ENCODE measurements around the gene IMMP2L.

IMMP2L gene

DNA sequence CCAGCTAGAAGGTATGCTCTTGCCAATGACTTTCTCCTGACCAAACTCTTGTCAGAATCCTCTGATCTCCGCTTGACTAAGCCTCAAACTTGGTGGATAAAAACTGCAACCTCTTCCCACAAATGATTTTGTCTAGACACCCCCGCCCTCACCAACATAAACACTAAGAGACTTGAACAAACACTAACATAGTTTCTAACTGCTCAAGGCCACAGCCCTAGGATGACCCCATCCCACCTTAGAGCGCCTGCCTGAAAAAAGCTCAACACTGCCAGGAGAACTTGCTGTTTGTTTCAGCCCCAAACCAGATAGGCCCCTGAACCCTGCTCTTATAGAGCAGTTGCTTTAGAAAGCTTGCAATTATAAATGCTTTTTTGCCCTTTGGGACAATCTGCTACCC lies 399.6 kb downstream of the IMMP2L start:
- 92 to 95% methylated on average over 3 of the region's 3 CpGs for WGBS, 2 experiments

DNA sequence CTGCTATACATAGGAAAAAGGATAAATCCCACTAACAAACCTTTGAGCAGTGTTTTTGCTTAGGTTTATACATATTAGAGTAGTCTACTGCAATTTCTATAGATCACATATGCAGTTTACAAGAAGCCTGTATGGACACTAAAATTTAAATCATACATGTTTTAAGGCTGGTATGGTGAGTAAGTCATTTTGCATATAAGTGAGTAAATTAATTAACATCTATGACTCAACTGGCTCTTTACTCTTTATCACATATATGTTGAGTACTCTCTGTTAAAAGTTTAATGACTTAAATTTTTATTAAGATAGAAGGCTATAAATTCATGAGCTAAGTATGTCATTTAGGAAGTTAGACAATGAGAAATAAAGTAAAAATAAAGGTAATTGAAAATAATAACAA lies 402.0 kb downstream of the IMMP2L start:
- Histone ChIP-seq H3K27ac (ENCODE audit: insufficient read depth, low read depth, low read length, poor library complexity, severe bottlenecking) (no peak overlapping the region), H3K4me3 (ENCODE audit: insufficient read depth, low read depth, low read length) (no peak overlapping the region), H3K9me3 (ENCODE audit: control insufficient read depth, low read length) (no peaks in the 10 kb centered on the region), H3K36me3 (ENCODE audit: control insufficient read depth, insufficient read depth, low read length) (no peaks in the 10 kb centered on the region), H3K27me3 (ENCODE audit: control insufficient read depth, insufficient read depth, low read length, poor library complexity, severe bottlenecking) (no peaks in the 10 kb centered on the region), H3K4me1 (ENCODE audit: control insufficient read depth, insufficient read depth, low read length) (no peaks in the 10 kb centered on the region)

More for the DNA sequence above, 399.6 kb downstream of the IMMP2L start:
- Histone ChIP-seq H3K9me3 (ENCODE audit: control insufficient read depth, low read length) (no peaks in the 10 kb centered on the region), H3K4me1 (ENCODE audit: control insufficient read depth, insufficient read depth, low read length) (no peaks in the 10 kb centered on the region), H3K27me3 (ENCODE audit: control insufficient read depth, insufficient read depth, low read length, poor library complexity, severe bottlenecking) (no peaks in the 10 kb centered on the region), H3K36me3 (ENCODE audit: control insufficient read depth, insufficient read depth, low read length) (no peaks in the 10 kb centered on the region), H3K27ac (ENCODE audit: insufficient read depth, low read depth, low read length, poor library complexity, severe bottlenecking) (no peak overlapping the region), H3K4me3 (ENCODE audit: insufficient read depth, low read depth, low read length) (no peak overlapping the region)

DNA sequence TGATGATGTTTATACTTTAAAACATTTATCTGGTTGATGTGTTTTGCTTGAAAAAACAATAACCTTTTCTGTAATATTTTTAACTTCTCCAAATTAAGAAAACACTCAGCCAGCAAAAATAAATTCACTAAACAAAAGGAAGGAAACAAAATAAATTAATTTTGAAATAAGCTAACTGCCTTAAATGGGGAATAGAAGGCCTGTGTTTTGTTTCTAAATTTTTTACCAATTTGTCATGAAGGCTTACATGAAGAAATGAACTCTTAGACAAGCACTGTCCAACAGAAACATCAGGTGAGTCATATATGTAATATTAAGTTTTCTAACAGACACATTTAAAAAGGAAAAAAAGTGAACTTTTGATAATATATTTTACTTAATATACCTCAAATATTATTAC lies 402.9 kb downstream of the IMMP2L start:
- Histone ChIP-seq H3K4me1 (ENCODE audit: control insufficient read depth, insufficient read depth, low read length) (no peaks in the 10 kb centered on the region), H3K27ac (ENCODE audit: insufficient read depth, low read depth, low read length, poor library complexity, severe bottlenecking) (no peak overlapping the region), H3K9me3 (ENCODE audit: control insufficient read depth, low read length) (no peaks in the 10 kb centered on the region), H3K4me3 (ENCODE audit: insufficient read depth, low read depth, low read length) (no peak overlapping the region), H3K36me3 (ENCODE audit: control insufficient read depth, insufficient read depth, low read length) (no peaks in the 10 kb centered on the region), H3K27me3 (ENCODE audit: control insufficient read depth, insufficient read depth, low read length, poor library complexity, severe bottlenecking) (no peaks in the 10 kb centered on the region)

- Histone ChIP-seq H3K36me3 (ENCODE audit: control insufficient read depth, insufficient read depth, low read length) (no peaks in the 10 kb centered on the region), H3K4me1 (ENCODE audit: control insufficient read depth, insufficient read depth, low read length) (no peaks in the 10 kb centered on the region), H3K27me3 (ENCODE audit: control insufficient read depth, insufficient read depth, low read length, poor library complexity, severe bottlenecking) (no peaks in the 10 kb centered on the region), H3K4me3 (ENCODE audit: insufficient read depth, low read depth, low read length) (no peak overlapping the region), H3K9me3 (ENCODE audit: control insufficient read depth, low read length) (no peaks in the 10 kb centered on the region), H3K27ac (ENCODE audit: insufficient read depth, low read depth, low read length, poor library complexity, severe bottlenecking) (no peak overlapping the region)
- WGBS, 2 experiments, result 83 to 100% methylated on average over 1 of the region's 1 CpG
Measured at GRCh38 chr7:111150709-111151108, 411.6 kb downstream of the IMMP2L start.

DNA sequence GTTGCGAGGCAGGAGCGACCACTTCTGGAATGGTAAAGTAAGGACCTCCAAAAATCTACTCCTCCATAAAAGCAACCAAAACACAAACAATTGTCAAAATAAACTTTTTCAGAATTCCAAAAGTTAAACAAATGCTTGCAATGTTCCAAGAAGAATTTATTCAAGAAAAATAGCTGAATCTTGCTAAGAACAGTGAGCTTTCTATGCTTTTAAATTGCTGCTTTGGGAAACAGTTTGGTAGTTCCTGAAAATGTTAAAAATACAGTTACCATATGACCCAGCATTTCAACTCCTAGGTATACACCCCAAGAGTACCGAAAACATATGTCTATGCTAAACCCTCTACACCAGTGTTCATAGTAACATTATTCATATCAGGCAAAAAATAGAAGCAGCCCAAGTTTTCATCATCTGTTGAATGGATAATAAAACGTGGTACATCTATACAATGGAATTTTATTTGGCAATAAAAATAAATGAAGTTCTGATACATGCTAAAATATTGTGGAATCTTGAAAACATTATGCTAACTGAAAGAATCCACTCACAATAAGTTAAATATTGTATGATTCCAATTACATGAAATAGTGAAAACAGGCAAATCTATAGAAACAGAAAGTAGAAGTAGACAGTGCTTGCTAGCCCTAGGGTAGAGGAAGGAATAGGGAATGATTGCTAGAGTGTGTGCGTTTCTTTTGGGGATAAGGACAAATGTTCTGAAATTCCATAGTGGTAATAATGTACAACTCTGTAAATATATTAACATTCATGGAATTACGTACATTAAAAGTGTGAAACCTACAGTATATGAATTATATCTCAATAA lies 414.4 kb downstream of the IMMP2L start:
- Histone ChIP-seq H3K4me3 (ENCODE audit: insufficient read depth, low read depth, low read length) (no peak overlapping the region), H3K4me1 (ENCODE audit: control insufficient read depth, insufficient read depth, low read length) (no peaks in the 10 kb centered on the region), H3K36me3 (ENCODE audit: control insufficient read depth, insufficient read depth, low read length) (no peaks in the 10 kb centered on the region), H3K27ac (ENCODE audit: insufficient read depth, low read depth, low read length, poor library complexity, severe bottlenecking) (no peak overlapping the region), H3K9me3 (ENCODE audit: control insufficient read depth, low read length) (no peaks in the 10 kb centered on the region), H3K27me3 (ENCODE audit: control insufficient read depth, insufficient read depth, low read length, poor library complexity, severe bottlenecking) (no peaks in the 10 kb centered on the region)
- WGBS, 2 experiments, result 92 to 94% methylated on average over 4 of the region's 6 CpGs

DNA sequence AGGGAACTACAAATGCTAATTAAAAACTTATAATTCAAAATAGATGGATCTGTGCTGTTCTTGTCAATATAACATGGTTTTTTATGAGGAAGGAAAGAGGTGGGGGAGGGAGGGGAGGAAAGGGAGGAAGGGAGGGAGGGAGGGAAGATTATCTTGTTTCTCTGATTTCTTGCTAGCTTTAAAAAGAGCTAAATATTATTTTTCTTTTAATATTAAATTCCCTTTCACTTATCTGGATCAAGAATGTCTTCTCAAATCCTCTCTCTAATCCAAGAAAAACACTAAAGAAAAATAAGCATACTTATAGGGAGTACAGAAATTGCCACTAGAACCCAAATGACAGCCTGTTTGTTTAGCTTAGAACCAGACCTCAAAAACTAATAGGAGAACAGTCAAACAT lies 416.2 kb downstream of the IMMP2L start:
- Histone ChIP-seq H3K27me3 (ENCODE audit: control insufficient read depth, insufficient read depth, low read length, poor library complexity, severe bottlenecking) (no peaks in the 10 kb centered on the region), H3K4me1 (ENCODE audit: control insufficient read depth, insufficient read depth, low read length) (no peaks in the 10 kb centered on the region), H3K27ac (ENCODE audit: insufficient read depth, low read depth, low read length, poor library complexity, severe bottlenecking) (no peak overlapping the region), H3K9me3 (ENCODE audit: control insufficient read depth, low read length) (no peaks in the 10 kb centered on the region), H3K36me3 (ENCODE audit: control insufficient read depth, insufficient read depth, low read length) (no peaks in the 10 kb centered on the region), H3K4me3 (ENCODE audit: insufficient read depth, low read depth, low read length) (no peak overlapping the region)

DNA sequence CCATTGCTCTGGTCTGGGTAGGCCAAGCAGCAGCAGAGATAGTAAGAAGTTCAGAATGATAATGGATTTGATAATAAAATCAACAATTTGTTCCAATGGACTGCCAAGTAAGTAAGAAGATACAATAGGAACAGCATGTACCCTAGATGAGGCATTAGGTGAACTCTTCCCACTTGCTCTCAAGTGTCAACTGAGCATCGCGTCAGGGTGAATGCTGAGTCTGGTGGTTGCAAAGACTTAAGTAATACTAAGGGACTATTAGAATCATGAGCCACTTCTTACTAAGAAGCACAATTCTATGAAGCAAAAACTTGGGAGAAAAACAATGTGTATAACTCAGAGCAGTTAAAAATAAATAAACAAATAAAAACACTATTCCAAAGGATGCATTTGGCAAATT lies 416.8 kb downstream of the IMMP2L start:
- Histone ChIP-seq H3K4me1 (ENCODE audit: control insufficient read depth, insufficient read depth, low read length) (no peaks in the 10 kb centered on the region), H3K27ac (ENCODE audit: insufficient read depth, low read depth, low read length, poor library complexity, severe bottlenecking) (no peak overlapping the region), H3K36me3 (ENCODE audit: control insufficient read depth, insufficient read depth, low read length) (no peaks in the 10 kb centered on the region), H3K9me3 (ENCODE audit: control insufficient read depth, low read length) (no peaks in the 10 kb centered on the region), H3K4me3 (ENCODE audit: insufficient read depth, low read depth, low read length) (no peak overlapping the region), H3K27me3 (ENCODE audit: control insufficient read depth, insufficient read depth, low read length, poor library complexity, severe bottlenecking) (no peaks in the 10 kb centered on the region)
- 100% methylated on average over 2 of the region's 2 CpGs; no CpG with 5 or more reads in 1 of the 2 experiments for WGBS, 2 experiments

DNA sequence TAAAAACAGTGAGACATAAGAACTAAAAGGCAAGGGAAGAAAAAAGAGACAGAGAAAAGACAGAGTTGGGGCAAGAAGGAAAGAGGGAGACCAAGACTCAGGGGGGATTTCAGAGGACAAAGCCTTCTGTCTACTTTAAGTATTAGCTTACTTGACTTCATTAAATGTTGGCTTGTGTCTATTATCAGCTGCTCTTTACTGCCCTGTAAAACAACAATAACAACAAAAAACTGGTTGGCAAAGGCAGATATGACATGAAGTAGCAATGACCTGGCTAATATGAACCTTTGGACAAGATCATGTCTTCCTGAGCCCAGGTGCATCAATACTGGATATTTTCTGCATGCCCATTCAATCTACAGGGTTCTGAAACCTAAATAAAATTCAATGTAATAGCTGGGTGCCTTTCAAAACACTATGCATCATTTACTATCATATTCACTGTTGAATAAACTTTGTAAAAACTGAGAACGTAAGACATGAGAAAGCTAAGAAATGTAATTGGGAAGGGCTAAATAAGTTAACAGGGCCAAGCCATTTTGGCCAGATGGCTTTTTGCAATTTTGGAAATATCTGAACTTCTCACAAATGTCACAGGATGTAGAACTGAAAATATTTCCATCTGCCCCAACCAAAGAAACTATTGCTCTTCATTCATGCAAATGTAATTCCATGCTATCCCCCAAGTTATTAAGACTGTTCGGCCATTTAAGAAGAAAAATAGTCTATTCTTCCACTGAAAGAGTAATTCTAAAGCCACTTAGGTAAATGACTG lies 422.0 kb downstream of the IMMP2L start:
- Histone ChIP-seq H3K27ac (ENCODE audit: insufficient read depth, low read depth, low read length, poor library complexity, severe bottlenecking) (no peak overlapping the region), H3K4me1 (ENCODE audit: control insufficient read depth, insufficient read depth, low read length) (peaks cover 3% of the 10 kb centered on the region), H3K27me3 (ENCODE audit: control insufficient read depth, insufficient read depth, low read length, poor library complexity, severe bottlenecking) (no peaks in the 10 kb centered on the region), H3K36me3 (ENCODE audit: control insufficient read depth, insufficient read depth, low read length) (no peaks in the 10 kb centered on the region), H3K4me3 (ENCODE audit: insufficient read depth, low read depth, low read length) (no peak overlapping the region), H3K9me3 (ENCODE audit: control insufficient read depth, low read length) (no peaks in the 10 kb centered on the region)
- 100% methylated on average over 2 of the region's 2 CpGs for WGBS, 2 experiments

- Histone ChIP-seq H3K4me1 (ENCODE audit: control insufficient read depth, insufficient read depth, low read length) (peaks cover 3% of the 10 kb centered on the region), H3K9me3 (ENCODE audit: control insufficient read depth, low read length) (no peaks in the 10 kb centered on the region), H3K27ac (ENCODE audit: insufficient read depth, low read depth, low read length, poor library complexity, severe bottlenecking) (no peak overlapping the region), H3K27me3 (ENCODE audit: control insufficient read depth, insufficient read depth, low read length, poor library complexity, severe bottlenecking) (no peaks in the 10 kb centered on the region), H3K36me3 (ENCODE audit: control insufficient read depth, insufficient read depth, low read length) (no peaks in the 10 kb centered on the region), H3K4me3 (ENCODE audit: insufficient read depth, low read depth, low read length) (no peak overlapping the region)
Measured at GRCh38 chr7:111138586-111138985, 423.7 kb downstream of the IMMP2L start.

DNA sequence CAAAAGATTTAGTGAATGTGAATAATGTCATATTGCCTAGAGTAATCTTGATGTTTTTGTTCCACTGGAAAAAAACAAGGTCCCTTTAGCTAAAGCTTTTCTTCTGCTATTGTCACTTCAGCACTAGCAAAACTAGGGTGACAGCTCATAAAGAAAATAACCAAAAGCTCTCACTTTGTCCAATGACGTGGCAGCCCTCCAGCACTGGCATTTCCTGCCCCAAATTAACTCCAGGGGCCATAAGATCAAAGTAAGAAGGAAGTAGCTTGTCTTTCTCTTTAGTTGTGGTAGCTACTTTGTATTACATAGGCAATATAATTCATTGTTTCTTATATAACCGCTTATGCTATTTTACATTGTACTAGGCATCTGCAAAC lies 424.1 kb downstream of the IMMP2L start:
- WGBS, 2 experiments, result 42 to 67% methylated on average over 1 to 2 of the region's 2 CpGs
- no peak overlapping the region for H3K27ac ChIP-seq (ENCODE audit: insufficient read depth, low read depth, low read length, poor library complexity, severe bottlenecking)
- no peak overlapping the region for H3K4me3 ChIP-seq (ENCODE audit: insufficient read depth, low read depth, low read length)
- no peaks in the 10 kb centered on the region for H3K27me3 ChIP-seq (ENCODE audit: control insufficient read depth, insufficient read depth, low read length, poor library complexity, severe bottlenecking)
- H3K36me3 ChIP-seq (ENCODE audit: control insufficient read depth, insufficient read depth, low read length), result no peaks in the 10 kb centered on the region
- peaks cover 3% of the 10 kb centered on the region for H3K4me1 ChIP-seq (ENCODE audit: control insufficient read depth, insufficient read depth, low read length)
- no peaks in the 10 kb centered on the region for H3K9me3 ChIP-seq (ENCODE audit: control insufficient read depth, low read length)
